Mucosa of descending colon (tissue), 3 donors: ENCODE data around the gene SHC3. TPM values are rescaled to one million over a fixed set of nuclear protein-coding genes. Genes with fewer than 3 reads are reported as not detected.

Experiments used
- ATAC-seq: fragments of 200-7000 bp; cut with Tn5 transposase; one replicate; pipeline ENCODE4 v1.9.1; 2020; ENCODE audit warnings: mild to moderate bottlenecking, moderate library complexity
- DNase-seq, 3 donors: peaks; one replicate each; pipeline ENCODE4 v3.0.0-alpha.2; 2020
- H3K36me3 ChIP-seq: fragments of 200-600 bp; one replicate; pipeline ENCODE4 v1.8.0; 2021; ENCODE audit warnings: low read depth, mild to moderate bottlenecking
- H3K4me1 ChIP-seq: fragments of 200-600 bp; one replicate; pipeline ENCODE4 v1.8.0; 2021; ENCODE audit warnings: low read depth, mild to moderate bottlenecking
- H3K4me3 ChIP-seq: fragments of 200-600 bp; one replicate; pipeline ENCODE4 v1.8.0; 2021; ENCODE audit warnings: mild to moderate bottlenecking
- H3K9me3 ChIP-seq: fragments of 200-600 bp; one replicate; pipeline ENCODE4 v1.8.0; 2021; ENCODE audit warnings: mild to moderate bottlenecking
- CTCF ChIP-seq: fragments of 200-600 bp; IDR thresholded peaks from one replicate; pipeline ENCODE4 v1.8.0; 2022; ENCODE audit warnings: antibody characterized with exemption, mild to moderate bottlenecking
- intact Hi-C, 2 donors: fragments of 100-400 bp; cut with DNase I in 1 of 2; cut with micrococcal nuclease in 1 of 2; formaldehyde crosslinking; loops; one replicate each; pipeline versions ENCODE4 v1.11.0 to v1.11.1; 2022; cut with DNase I, micrococcal nuclease
- total RNA-seq, 3 donors: library from RNA; stranded (reverse); fragmentation: NEBNext Ultra II Directional in 2 of 3; extraction: Animal tissue kit (Norgen Biotek cat#: 25700) in 2 of 3; gene quantifications; one replicate each; pipeline versions ENCODE4 v1.2.1 to v1.2.4, GENCODE V29; 2021 to 2023
- donor health status: DM: no; HTN: no; CAD: no; lungs with moderate emphysema.
- donor health status: DM: no; HTN: no; CAD: no.
- donor health status: DM: no; HTN: yes; CAD: no.

SHC3 gene
- total RNA-seq, 3 donors from 2014 or later, result 0.35 to 4.8 (median 1.5) TPM

- DNase-seq, result no peak
- ATAC-seq, result no peak
- Histone ChIP-seq H3K4me1 (no peaks in the 10 kb centered on the region), H3K36me3 (no peaks in the 10 kb centered on the region), H3K9me3 (no peaks in the 10 kb centered on the region), H3K4me3 (no peak overlapping the region)
- TF ChIP-seq CTCF, result no peak
- intact Hi-C loops, result no loop called here
These were observed 55.7 kb downstream of the SHC3 start for GRCh38 chr9:89122949-89123348.

DNA sequence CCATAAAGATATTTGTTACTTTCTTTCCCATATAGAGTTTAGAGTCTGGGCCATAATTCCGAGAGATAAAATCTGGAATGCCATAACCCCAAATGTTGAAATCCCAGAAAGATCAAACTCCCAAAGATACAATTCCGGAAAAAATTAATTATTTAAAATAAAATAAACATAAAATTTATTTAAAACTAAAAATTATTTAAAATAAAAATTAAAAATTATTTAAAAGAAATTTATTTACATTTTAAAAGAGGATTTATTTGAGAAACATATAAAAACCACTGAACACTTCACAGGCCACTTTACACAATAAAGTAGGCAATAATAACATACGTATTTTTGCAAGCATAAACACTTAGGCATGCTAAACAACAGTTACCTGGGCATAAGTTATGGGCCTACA, 57.9 kb downstream of the SHC3 start:
- H3K9me3 ChIP-seq, result no peaks in the 10 kb centered on the region
- TF ChIP-seq CTCF, result no peak

GRCh38 chr9:89116805-89117192, 61.8 kb downstream of the SHC3 start:
- ATAC-seq (no peak), DNase-seq (no peak)
- intact Hi-C loops, result no loop called here
- TF ChIP-seq CTCF, result no peak
- Histone ChIP-seq H3K9me3 (no peaks in the 10 kb centered on the region), H3K36me3 (no peaks in the 10 kb centered on the region), H3K4me1 (no peaks in the 10 kb centered on the region), H3K4me3 (no peak overlapping the region)

More for the DNA sequence above, 57.9 kb downstream of the SHC3 start:
- no peaks in the 10 kb centered on the region for H3K4me1 ChIP-seq
- H3K36me3 ChIP-seq, result no peaks in the 10 kb centered on the region
- ATAC-seq, result no peak
- DNase-seq, result no peak
- no peak overlapping the region for H3K4me3 ChIP-seq
- intact Hi-C loops, result no loop called here

GRCh38 chr9:89116064-89116804, 62.4 kb downstream of the SHC3 start:
- Histone ChIP-seq H3K9me3 (no peaks in the 10 kb centered on the region), H3K36me3 (no peaks in the 10 kb centered on the region), H3K4me3 (no peak overlapping the region), H3K4me1 (no peaks in the 10 kb centered on the region)
- intact Hi-C loops, result no loop called here
- DNase-seq (no peak), ATAC-seq (no peak)
- TF ChIP-seq CTCF, result no peak

DNA sequence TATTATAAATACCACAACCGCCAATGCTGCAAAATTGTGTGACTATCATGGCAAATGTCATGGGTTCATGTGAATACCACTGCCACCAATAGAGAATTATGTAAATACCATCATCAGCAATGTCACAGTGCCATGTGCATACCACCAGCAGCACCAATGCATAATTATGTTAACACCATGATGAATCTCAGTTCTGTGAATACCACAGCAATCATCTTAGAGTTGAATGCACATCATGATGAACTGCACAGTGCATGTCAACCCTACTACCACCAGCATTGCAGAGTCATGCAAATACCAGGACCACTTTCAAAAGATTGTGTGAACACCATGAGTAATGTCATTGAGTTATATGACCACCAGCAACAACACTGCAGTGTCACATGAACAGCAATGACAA, 63.2 kb downstream of the SHC3 start:
- no peaks in the 10 kb centered on the region for H3K36me3 ChIP-seq
- H3K4me1 ChIP-seq, result no peaks in the 10 kb centered on the region
- ATAC-seq (no peak), DNase-seq (no peak)
- H3K9me3 ChIP-seq, result no peaks in the 10 kb centered on the region
- no peak for TF ChIP-seq CTCF
- no peak overlapping the region for H3K4me3 ChIP-seq
- intact Hi-C loops, result no loop called here

GRCh38 chr9:89114741-89115140, 63.9 kb downstream of the SHC3 start:
- TF ChIP-seq CTCF, result no peak
- Histone ChIP-seq H3K4me3 (no peak overlapping the region), H3K36me3 (no peaks in the 10 kb centered on the region), H3K4me1 (no peaks in the 10 kb centered on the region), H3K9me3 (no peaks in the 10 kb centered on the region)
- ATAC-seq (no peak), DNase-seq (no peak)
- intact Hi-C loops, result no loop called here
